HTR-8/SVneo (cell line): Measurements from ENCODE around the gene SRP14.
"Not testable (repeated sequence)": the region's sequence is repeated elsewhere in the genome, so short reads cannot be mapped to it uniquely, and the experiment has no call there.

Source experiments
- DNase-seq: peaks from one replicate; pipeline ENCODE4 v3.0.0; 2011; ENCODE audit warnings: low spot score, mixed read lengths; ENCODE audit not compliant: insufficient read length
- FAIRE-seq: peaks from 2 replicates; lab custom pipeline; 2011; peaks lifted over from hg19 to GRCh38; lab: Jason Lieb, UNC

SRP14 gene

DNA sequence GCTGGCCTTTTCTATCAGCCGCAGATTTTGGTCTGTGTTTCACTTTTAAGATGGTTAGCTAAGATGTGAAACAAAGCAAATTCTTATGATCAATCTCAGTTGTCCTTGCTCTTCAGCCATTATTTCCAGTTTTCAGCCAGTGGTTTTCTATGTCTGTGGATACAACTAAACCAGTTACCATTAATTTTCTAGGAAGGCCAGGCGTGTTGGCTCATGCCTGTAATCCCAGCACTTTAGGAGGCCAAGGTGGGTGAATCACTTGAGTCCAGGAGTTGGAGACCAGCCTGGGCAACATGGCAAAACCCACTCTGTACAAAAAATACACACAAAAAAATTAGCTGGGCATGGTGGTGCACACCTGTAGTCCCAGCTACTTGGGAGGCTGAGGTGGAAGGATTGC is 42.8 kb downstream of the SRP14 start:
- FAIRE-seq, DNase-seq: not testable (repeated sequence)

DNA sequence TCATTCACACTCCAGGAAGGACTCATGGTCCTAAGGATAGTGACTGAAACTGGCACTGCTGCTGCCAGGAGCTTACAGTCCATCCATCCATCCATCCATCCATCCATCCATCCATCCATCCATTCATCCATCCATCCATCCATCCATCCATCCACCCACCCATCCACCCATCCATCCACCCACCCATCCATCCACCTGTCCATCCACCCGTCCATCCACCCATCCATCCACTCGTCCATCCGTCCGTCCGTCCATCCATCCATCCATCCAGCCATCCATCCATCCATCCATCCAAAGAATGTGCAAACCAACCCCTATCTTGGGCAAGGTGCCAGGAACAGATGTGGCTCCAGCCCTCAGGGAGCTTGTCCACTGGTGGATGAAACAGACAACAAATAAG is 46.0 kb downstream of the SRP14 start:
- DNase-seq, FAIRE-seq: not testable (repeated sequence)

DNA sequence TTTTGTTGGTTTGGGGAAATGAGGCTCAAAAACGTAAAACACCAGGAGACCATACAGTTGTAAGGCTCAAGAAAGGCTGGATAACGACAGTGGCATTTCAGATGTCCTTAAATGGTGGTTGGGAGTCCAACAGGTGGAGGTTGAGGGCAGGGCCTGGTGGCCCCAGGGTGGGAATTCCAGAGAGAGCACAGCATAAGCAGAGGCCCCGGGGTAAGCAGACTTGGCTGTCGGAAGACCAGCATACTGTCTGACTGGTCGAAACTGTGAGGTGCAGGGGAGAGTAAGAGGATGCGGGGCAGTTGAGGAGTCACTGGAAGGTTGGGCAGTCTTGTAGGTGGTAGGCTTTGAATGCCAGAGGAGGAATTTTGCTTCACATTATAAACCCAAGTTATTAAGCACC is 48.3 kb downstream of the SRP14 start:
- DNase-seq (no peak), FAIRE-seq (no peak)

DNA sequence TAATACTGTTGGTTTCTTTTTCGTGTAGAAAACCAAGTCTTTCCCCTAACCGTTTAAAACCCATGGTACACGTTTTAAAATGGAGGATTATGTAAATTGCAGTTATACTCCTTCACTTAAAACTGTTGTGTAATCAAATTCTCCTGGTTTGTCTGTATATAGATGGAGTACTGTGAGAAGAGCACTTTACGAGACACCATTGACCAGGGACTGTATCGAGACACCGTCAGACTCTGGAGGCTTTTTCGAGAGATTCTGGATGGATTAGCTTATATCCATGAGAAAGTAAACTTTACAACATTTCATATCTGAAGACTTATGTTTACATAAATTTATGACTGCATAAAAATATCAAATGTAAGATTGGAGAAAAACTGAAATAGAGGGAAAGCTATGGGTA is 51.2 kb downstream of the SRP14 start:
- DNase-seq (no peak), FAIRE-seq (no peak)
